CD4-positive, alpha-beta T cell treated with Interleukin-4 for 4 hours (primary cell): ENCODE data around the gene FOXR1.

Experiments
- DNase-seq: peaks from one replicate; pipeline ENCODE4 v3.0.0-alpha.2; 2020

Gene FOXR1

GRCh38 chr11:119028346-119029068 is 56.9 kb downstream of the FOXR1 start:
- DNase-seq = no peak

- no peak for DNase-seq
Observed at GRCh38 chr11:119029069-119029339, 57.4 kb downstream of the FOXR1 start.

DNA sequence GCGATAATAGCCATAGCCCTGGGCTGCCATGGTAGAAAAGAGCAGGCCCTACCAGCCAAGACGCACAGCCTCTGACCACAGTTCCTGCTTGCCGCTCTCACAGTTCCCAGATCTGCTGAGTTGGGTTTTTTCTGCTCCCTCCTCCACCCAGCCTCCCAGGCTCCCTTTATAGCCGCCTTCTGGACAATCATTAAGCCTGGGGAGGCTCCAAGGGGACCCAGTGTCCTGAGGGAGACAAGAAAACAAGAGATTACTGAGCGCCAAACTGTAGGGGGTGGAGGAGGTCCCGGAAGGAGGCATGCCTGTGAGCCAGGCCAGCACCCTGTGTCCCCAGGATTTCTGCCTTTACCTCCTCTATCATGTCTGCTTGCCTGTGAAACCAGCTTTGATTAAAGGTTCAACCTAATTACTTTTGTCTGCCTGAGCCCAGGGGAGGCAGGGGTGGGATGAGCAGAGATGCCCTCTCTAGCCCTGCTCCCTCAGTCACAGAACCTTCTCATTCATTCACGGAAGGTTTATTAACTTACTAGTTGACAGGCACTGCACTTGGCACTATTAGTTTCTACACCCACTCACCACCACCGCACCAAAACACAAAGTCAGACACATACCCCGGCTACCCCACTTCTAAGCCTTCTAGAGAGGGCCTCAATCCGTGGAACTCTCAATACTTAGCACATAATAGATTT is 57.9 kb downstream of the FOXR1 start:
- peak; percentile 7 for DNase-seq

DNA sequence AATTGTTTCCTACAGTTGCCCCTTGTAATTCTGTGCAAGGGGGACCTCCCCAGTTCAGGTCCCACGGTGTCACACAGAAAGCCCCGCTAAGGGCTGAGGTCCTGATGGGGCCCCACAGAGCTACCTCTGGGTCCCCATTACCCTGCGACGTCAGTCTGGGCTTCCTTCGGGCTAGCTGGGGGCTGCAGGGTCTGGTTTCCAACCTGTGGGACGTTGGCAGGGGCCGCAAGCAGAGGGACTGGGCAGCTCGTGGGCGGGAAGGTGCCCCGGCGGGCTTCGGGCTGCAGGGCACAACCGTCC is 58.4 kb downstream of the FOXR1 start:
- DNase-seq = no peak

GRCh38 chr11:119030329-119031047 is 58.9 kb downstream of the FOXR1 start, which contains the start of gene SLC37A4:
SLC37A4 (minus strand) TSS chr11:119030877.
- peak; percentile 99 for DNase-seq
